ENCODE results near the gene PSD4.

PSD4 gene

GRCh38 chr2:113150258-113150601 lies 23.5 kb upstream of the PSD4 start:
- Histone ChIP-seq H3K4me3 (IDR thresholded peaks at IDR 0.05; ENCODE audit: insufficient read depth, low read depth, low read length) (no peak overlapping the region), H2AFZ (ENCODE audit: low read depth) (no peak overlapping the region), H3K36me3 (ENCODE audit: insufficient read depth) (no peaks in the 10 kb centered on the region), H3K4me2 (no peak overlapping the region), H3K27me3 (ENCODE audit: insufficient read depth, low read depth) (no peaks in the 10 kb centered on the region), H3K4me1 (ENCODE audit: low read depth, poor library complexity, severe bottlenecking) (no peaks in the 10 kb centered on the region), H3K79me2 (ENCODE audit: insufficient read depth, low read depth) (no peaks in the 10 kb centered on the region), H3K27ac (no peak overlapping the region), H3K9ac (no peak overlapping the region), H4K20me1 (ENCODE audit: insufficient read depth) (no peaks in the 10 kb centered on the region)
- TF ChIP-seq CTCF (conservative IDR thresholded peaks at IDR 0.05; ENCODE audit: low read depth, low read length): no peak

- Histone ChIP-seq H4K20me1 (ENCODE audit: insufficient read depth) (no peaks in the 10 kb centered on the region), H3K36me3 (ENCODE audit: insufficient read depth) (no peaks in the 10 kb centered on the region), H3K4me1 (ENCODE audit: low read depth, poor library complexity, severe bottlenecking) (peaks cover 4% of the 10 kb centered on the region), H3K27ac (no peak overlapping the region), H3K4me3 (IDR thresholded peaks at IDR 0.05; ENCODE audit: insufficient read depth, low read depth, low read length) (no peak overlapping the region), H3K27me3 (ENCODE audit: insufficient read depth, low read depth) (no peaks in the 10 kb centered on the region), H2AFZ (ENCODE audit: low read depth) (no peak overlapping the region), H3K4me2 (no peak overlapping the region), H3K9ac (no peak overlapping the region), H3K79me2 (ENCODE audit: insufficient read depth, low read depth) (no peaks in the 10 kb centered on the region)
- no peak for TF ChIP-seq CTCF (conservative IDR thresholded peaks at IDR 0.05; ENCODE audit: low read depth, low read length)
Measured at GRCh38 chr2:113155331-113155730, 18.4 kb upstream of the PSD4 start.

GRCh38 chr2:113156278-113157117 lies 17.3 kb upstream of the PSD4 start:
- H3K36me3 ChIP-seq (ENCODE audit: insufficient read depth): no peaks in the 10 kb centered on the region
- H3K27ac ChIP-seq: no peak overlapping the region
- no peak overlapping the region for H3K4me3 ChIP-seq (IDR thresholded peaks at IDR 0.05; ENCODE audit: insufficient read depth, low read depth, low read length)
- no peak for TF ChIP-seq CTCF (conservative IDR thresholded peaks at IDR 0.05; ENCODE audit: low read depth, low read length)
- no peaks in the 10 kb centered on the region for H3K79me2 ChIP-seq (ENCODE audit: insufficient read depth, low read depth)
- peak overlapping the region; percentile 51; the same call in 1 of the 2 replicates for H3K4me2 ChIP-seq
- H2AFZ ChIP-seq (ENCODE audit: low read depth): peak overlapping the region; percentile 66; the same call in 1 of the 2 replicates
- no peaks in the 10 kb centered on the region for H4K20me1 ChIP-seq (ENCODE audit: insufficient read depth)
- H3K27me3 ChIP-seq (ENCODE audit: insufficient read depth, low read depth): no peaks in the 10 kb centered on the region
- peaks cover 4% of the 10 kb centered on the region for H3K4me1 ChIP-seq (ENCODE audit: low read depth, poor library complexity, severe bottlenecking)
- H3K9ac ChIP-seq: peak overlapping the region; percentile 15; the same call in 1 of the 2 replicates

GRCh38 chr2:113157118-113157896 lies 16.5 kb upstream of the PSD4 start:
- no peaks in the 10 kb centered on the region for H3K27me3 ChIP-seq (ENCODE audit: insufficient read depth, low read depth)
- H3K4me3 ChIP-seq (IDR thresholded peaks at IDR 0.05; ENCODE audit: insufficient read depth, low read depth, low read length): no peak overlapping the region
- no peaks in the 10 kb centered on the region for H3K36me3 ChIP-seq (ENCODE audit: insufficient read depth)
- H3K27ac ChIP-seq: no peak overlapping the region
- peaks cover 4% of the 10 kb centered on the region for H3K4me1 ChIP-seq (ENCODE audit: low read depth, poor library complexity, severe bottlenecking)
- H3K9ac ChIP-seq: peak overlapping the region; percentile 37; the same call in 1 of the 2 replicates
- H4K20me1 ChIP-seq (ENCODE audit: insufficient read depth): no peaks in the 10 kb centered on the region
- peak overlapping the region; percentile 66; the same call in 1 of the 2 replicates for H2AFZ ChIP-seq (ENCODE audit: low read depth)
- TF ChIP-seq CTCF (conservative IDR thresholded peaks at IDR 0.05; ENCODE audit: low read depth, low read length): no peak
- H3K79me2 ChIP-seq (ENCODE audit: insufficient read depth, low read depth): no peaks in the 10 kb centered on the region
- peak overlapping the region; percentile 51 for H3K4me2 ChIP-seq

All from KMS-11 (cell line).